PFSK-1 (cell line): ENCODE results near the gene AAR2.

Source experiments
- FOXP2 ChIP-seq: optimal IDR thresholded peaks from 2 replicates; pipeline ENCODE3; 2011; ENCODE audit warnings: borderline replicate concordance, control low read depth, inconsistent platforms; ENCODE audit not compliant: insufficient read depth; ENCODE audit errors: extremely low read length, extremely low read depth
- POLR2AphosphoS5 ChIP-seq: IDR thresholded peaks from 2 replicates; pipeline ENCODE4 v1.6.1; 2012; ENCODE audit warnings: low read depth, mild to moderate bottlenecking, control low read depth, low read length, moderate library complexity
- REST ChIP-seq, 2 experiments: IDR thresholded peaks; 2 replicates each; pipeline versions ENCODE4 v1.6.1 to v1.8.0; 2011 to 2012; ENCODE audit warnings: low read depth in 2 of 2, low read length in 2 of 2, control low read depth in 1 of 2, inconsistent platforms in 1 of 2, mild to moderate bottlenecking in 1 of 2, moderate library complexity in 1 of 2; ENCODE audit not compliant: insufficient read depth in 1 of 2
- SIN3A ChIP-seq: IDR thresholded peaks from 2 replicates; pipeline ENCODE4 v1.6.1; 2012; ENCODE audit warnings: mild to moderate bottlenecking, low read length, moderate library complexity, borderline replicate concordance; ENCODE audit not compliant: insufficient read depth
- TAF1 ChIP-seq: IDR thresholded peaks from 2 replicates; pipeline ENCODE4 v1.6.1; 2012; ENCODE audit warnings: low read length, control low read depth, borderline replicate concordance; ENCODE audit not compliant: insufficient read depth

AAR2 gene

GRCh38 chr20:36305602-36306551 lies 69.6 kb downstream of the AAR2 start, which contains the start of gene DLGAP4:
TSS of gene DLGAP4 (plus strand) at chr20:36306339. CDS start at chr20:36431718, 125,379 bp downstream.
- TF ChIP-seq TAF1 = no peak
- TF ChIP-seq REST (IDR thresholded peaks at IDR 0.05; ENCODE audit: insufficient read depth in 1 of 2, low read depth in 2 of 2, low read length in 2 of 2) = no peak
- TF ChIP-seq FOXP2 = no peak
- no peak for TF ChIP-seq SIN3A
- TF ChIP-seq POLR2AphosphoS5 = no peak
